K562 (cell line): ENCODE results near the gene NPM1. TPM values are rescaled to one million over a fixed set of nuclear protein-coding genes. Genes with fewer than 3 reads are reported as not detected.

ENCODE experiments used
- CBFA2T3 ChIP-seq: fragments of 450-650 bp; IDR thresholded peaks from 2 replicates; pipeline ENCODE4 v1.6.1; 2017
- CEBPG ChIP-seq, 3 experiments: fragments of 200-800 bp in 1 of 3; sonication (Bioruptor generic) in 1 of 3; sonication (generic) in 1 of 3; formaldehyde crosslinking in 1 of 3; IDR thresholded peaks in 2 of 3; conservative IDR thresholded peaks in 1 of 3; 2 replicates each; pipeline versions ENCODE4 v1.6.1 to v1.8.0; 2016 to 2022; ENCODE audit warnings: missing compliant biosample characterization in 2 of 3, missing genetic modification characterization in 2 of 3, mild to moderate bottlenecking in 1 of 3, missing genetic modification reagents in 1 of 3
- EWSR1 ChIP-seq: fragments of 450-650 bp; IDR thresholded peaks from 2 replicates; pipeline ENCODE4 v1.6.1; 2018; ENCODE audit warnings: borderline replicate concordance, mild to moderate bottlenecking, low read depth, moderate library complexity; ENCODE audit not compliant: partially characterized antibody
- GABPA ChIP-seq: fragments of 200-800 bp; sonication (Bioruptor generic); conservative IDR thresholded peaks from 2 replicates; pipeline ENCODE4 v1.6.1; 2016; ENCODE audit warnings: low read depth, missing genetic modification characterization, missing compliant biosample characterization
- GTF2A2 ChIP-seq: IDR thresholded peaks from 2 replicates; pipeline ENCODE4 v1.6.1; 2016; ENCODE audit warnings: mild to moderate bottlenecking, missing genetic modification characterization, missing compliant biosample characterization
- HIVEP1 ChIP-seq: fragments of 250-450 bp; sonication (Bioruptor Pico); IDR thresholded peaks from 2 replicates; pipeline ENCODE4 v1.4.0; 2020; ENCODE audit warnings: mild to moderate bottlenecking
- ILF3 ChIP-seq: fragments of 450-650 bp; IDR thresholded peaks from 2 replicates; pipeline ENCODE4 v1.6.1; 2018; ENCODE audit warnings: antibody characterized with exemption, mild to moderate bottlenecking, moderate library complexity, borderline replicate concordance
- JUND ChIP-seq, 2 experiments: IDR thresholded peaks; 2 replicates in 1 of 2; 3 replicates in 1 of 2; pipeline ENCODE4 v1.6.1; 2011; ENCODE audit warnings: borderline replicate concordance in 2 of 2, low read depth in 2 of 2, low read length in 2 of 2, improper control_type of control experiment in 1 of 2, missing biosample characterization in 1 of 2, missing genetic modification characterization in 1 of 2, missing genetic modification reagents in 1 of 2
- LEF1 ChIP-seq: fragments of 450-650 bp; IDR thresholded peaks from 2 replicates; pipeline ENCODE4 v1.6.1; 2016; ENCODE audit warnings: mild to moderate bottlenecking
- NR2C2 ChIP-seq, 2 experiments: fragments of 200-800 bp in 1 of 2; sonication (Bioruptor generic) in 1 of 2; sonication (generic) in 1 of 2; formaldehyde crosslinking in 1 of 2; IDR thresholded peaks; 2 replicates each; pipeline versions ENCODE4 v1.6.1 to v1.8.0; 2016 to 2022; ENCODE audit warnings: mild to moderate bottlenecking in 1 of 2, missing compliant biosample characterization in 1 of 2, missing genetic modification characterization in 1 of 2, missing genetic modification reagents in 1 of 2
- RCOR1 ChIP-seq, 2 experiments: IDR thresholded peaks; 2 replicates each; pipeline ENCODE4 v1.6.1; 2012; ENCODE audit warnings: low read depth in 2 of 2, low read length in 2 of 2, borderline replicate concordance in 1 of 2, improper control_type of control experiment in 1 of 2
- SMAD4 ChIP-seq: fragments of 250-450 bp; sonication (Bioruptor Pico); conservative IDR thresholded peaks from 2 replicates; pipeline ENCODE4 v1.8.0; 2021; ENCODE audit warnings: inconsistent platforms, mild to moderate bottlenecking, moderate library complexity
- TRIM24 ChIP-seq, 2 experiments: fragments of 450-650 bp; IDR thresholded peaks; 2 replicates each; pipeline ENCODE4 v1.6.1; 2016
- YY1 ChIP-seq, 3 experiments: IDR thresholded peaks; 2 replicates each; pipeline ENCODE4 v1.6.1; 2011; ENCODE audit warnings: low read length in 2 of 3, mild to moderate bottlenecking in 2 of 3, moderate library complexity in 2 of 3, borderline replicate concordance in 1 of 3, control low read depth in 1 of 3, low read depth in 1 of 3; ENCODE audit not compliant: insufficient read depth in 3 of 3, insufficient replicate concordance in 2 of 3, control insufficient read depth in 1 of 3, insufficient read length in 1 of 3; ENCODE audit errors: extremely low read depth in 1 of 3
- ZNF589 ChIP-seq: fragments of 200-800 bp; sonication (Bioruptor generic); IDR thresholded peaks from 2 replicates; pipeline ENCODE4 v1.6.1; 2016; ENCODE audit warnings: low read depth, missing genetic modification characterization, missing compliant biosample characterization
- ZNF75A ChIP-seq: fragments of 450-650 bp; formaldehyde crosslinking; IDR thresholded peaks from 2 replicates; pipeline ENCODE4 v1.4.0; 2020; ENCODE audit warnings: mild to moderate bottlenecking
- ZNF766 ChIP-seq: fragments of 200-800 bp; sonication (Bioruptor generic); conservative IDR thresholded peaks from 2 replicates; pipeline ENCODE4 v1.6.1; 2016; ENCODE audit warnings: missing genetic modification characterization, missing compliant biosample characterization
- polyA plus RNA-seq, 8 experiments: library from polyadenylated mRNA; depleted of rRNA in 4 of 8; stranded (reverse) in 5 of 8; unstranded in 3 of 8; fragments of >200 nt; fragmentation: Nextera tagmentation in 2 of 8; fragmentation: Illumina TruSeq in 1 of 8; extraction: Ambion mirVana in 2 of 8; extraction: Trizol in 1 of 8; gene quantifications; 2 replicates each; pipeline versions ENCODE4 v1.2.1 to v1.2.3, GENCODE V29; 2011 to 2014; ENCODE audit warnings: inconsistent platforms in 1 of 8, missing spikeins in 1 of 8
- total RNA-seq, 7 experiments: library from RNA; depleted of rRNA in 6 of 7; stranded (reverse); fragments of >200 nt in 6 of 7; fragmentation: Illumina TruSeq in 2 of 7; extraction: Trizol in 2 of 7; gene quantifications; 2 replicates each; pipeline versions ENCODE4 v1.2.1 to v1.2.3, GENCODE V29; 2011 to 2021; ENCODE audit warnings: low replicate concordance in 1 of 7
- TF ChIP-seq, protein P1 (sequence below): fragments of 200-800 bp; sonication (Bioruptor generic); IDR thresholded peaks from 2 replicates; pipeline ENCODE4 v1.6.1; 2017; ENCODE audit warnings: missing genetic modification characterization, missing compliant biosample characterization
- TF ChIP-seq, protein P2 (sequence below): fragments of 250-450 bp; sonication (Bioruptor Pico); IDR thresholded peaks from 2 replicates; pipeline ENCODE4 v1.5.0; 2020; ENCODE audit warnings: mild to moderate bottlenecking

The NPM1 gene
- total and polyA plus RNA-seq, 9 of the 15 experiments (the other 6 are each of a cell fraction or from before 2014, with no cell fraction given) = 2,438 to 6,909 (median 5,639) TPM

DNA sequence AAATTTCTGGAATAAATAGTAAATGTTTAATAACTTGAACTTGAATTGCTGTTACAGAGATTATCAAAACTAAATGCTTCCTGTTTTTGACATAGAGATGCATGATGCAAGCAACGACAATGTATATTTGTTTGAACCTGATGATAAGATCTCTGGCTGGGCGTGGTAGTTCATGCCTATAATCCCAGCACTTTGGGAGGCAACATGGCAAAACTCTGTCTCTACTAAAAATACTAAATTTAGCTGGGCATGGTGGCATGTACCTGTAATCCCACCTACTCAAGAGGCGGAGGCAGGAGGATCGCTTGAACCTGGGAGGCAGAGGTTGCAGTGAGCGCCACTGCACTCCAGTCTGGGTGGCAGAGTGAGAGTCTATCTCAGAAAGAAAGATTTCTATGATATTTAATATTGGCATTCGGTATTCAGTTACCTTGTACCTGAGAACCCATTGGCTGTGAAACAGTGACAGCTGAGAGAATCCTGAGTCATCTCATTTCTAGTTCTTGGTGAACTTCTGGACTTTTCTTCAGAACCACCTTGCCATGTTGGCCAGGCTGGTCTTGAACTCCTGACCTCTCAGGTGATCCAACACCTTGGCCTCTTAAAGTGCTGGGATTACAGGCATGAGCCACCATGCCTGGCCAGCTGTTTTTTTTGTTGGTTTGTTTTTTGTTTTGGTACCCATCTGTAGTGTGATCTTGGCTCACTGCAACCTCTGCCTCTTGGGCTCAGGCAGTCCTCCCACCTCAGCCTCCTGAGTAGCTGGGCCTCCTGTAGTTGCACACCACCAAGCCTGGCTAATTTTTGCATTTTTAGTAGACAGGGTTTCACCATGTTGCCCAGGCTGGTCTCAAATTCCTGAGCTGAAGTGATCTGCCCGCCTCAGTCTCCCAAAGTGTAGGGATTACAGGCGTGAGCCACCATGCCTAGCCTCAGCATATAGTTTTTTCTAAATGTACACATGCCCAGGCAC lies 21.8 kb downstream of the NPM1 start (continued):
- TF ChIP-seq ILF3 = no peak
- TF ChIP-seq ZNF589 (CRISPR knock-in tag) = peak; percentile 95
- TF ChIP-seq YY1 (IDR thresholded peaks at IDR 0.05; ENCODE audit: borderline replicate concordance in 1 of 3, control insufficient read depth in 1 of 3, extremely low read depth in 1 of 3, insufficient read depth in 3 of 3, insufficient read length in 1 of 3, insufficient replicate concordance in 2 of 3, low read depth in 1 of 3, low read length in 2 of 3) = no peak
- TF ChIP-seq EWSR1 = no peak
- TF ChIP-seq ZNF75A (CRISPR knock-in tag) = no peak
- TF ChIP-seq GTF2A2 (tag) = no peak
- TF ChIP-seq GABPA (tag) = peak; percentile 22; the same call in 1 of the 2 replicates
- peak; percentile 94 for TF ChIP-seq CEBPG (CRISPR knock-in tag; IDR thresholded peaks at IDR 0.05)
- TF ChIP-seq CEBPG (tag; conservative IDR thresholded peaks at IDR 0.05 in 1 of 2, IDR thresholded peaks at IDR 0.05 in 1 of 2) = peak; percentile 68 to 92
- no peak for TF ChIP-seq NR2C2 (CRISPR knock-in tag; IDR thresholded peaks at IDR 0.05)
- peak; percentile 76 for TF ChIP-seq NR2C2 (tag; IDR thresholded peaks at IDR 0.05)
- peak; percentile 69; the same call in 1 of the 2 replicates for TF ChIP-seq ZNF766 (CRISPR knock-in tag)
- no peak for TF ChIP-seq CBFA2T3
- peak; percentile 82 for TF ChIP-seq SMAD4 (CRISPR knock-in tag)
- peak; percentile 50; the same call in 1 of the 2 replicates for TF ChIP-seq LEF1
- no peak for TF ChIP-seq HIVEP1 (CRISPR knock-in tag)
- TF ChIP-seq JUND (IDR thresholded peaks at IDR 0.05; ENCODE audit: borderline replicate concordance, low read depth, low read length) = peak; percentile 60
- no peak; the same call in 2 of the 3 replicates for TF ChIP-seq JUND (tag; IDR thresholded peaks at IDR 0.05; ENCODE audit: borderline replicate concordance, low read depth, low read length)
- TF ChIP-seq, protein P1, sequence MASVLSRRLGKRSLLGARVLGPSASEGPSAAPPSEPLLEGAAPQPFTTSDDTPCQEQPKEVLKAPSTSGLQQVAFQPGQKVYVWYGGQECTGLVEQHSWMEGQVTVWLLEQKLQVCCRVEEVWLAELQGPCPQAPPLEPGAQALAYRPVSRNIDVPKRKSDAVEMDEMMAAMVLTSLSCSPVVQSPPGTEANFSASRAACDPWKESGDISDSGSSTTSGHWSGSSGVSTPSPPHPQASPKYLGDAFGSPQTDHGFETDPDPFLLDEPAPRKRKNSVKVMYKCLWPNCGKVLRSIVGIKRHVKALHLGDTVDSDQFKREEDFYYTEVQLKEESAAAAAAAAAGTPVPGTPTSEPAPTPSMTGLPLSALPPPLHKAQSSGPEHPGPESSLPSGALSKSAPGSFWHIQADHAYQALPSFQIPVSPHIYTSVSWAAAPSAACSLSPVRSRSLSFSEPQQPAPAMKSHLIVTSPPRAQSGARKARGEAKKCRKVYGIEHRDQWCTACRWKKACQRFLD (CRISPR knock-in tag) = peak; percentile 83; the same call in 1 of the 2 replicates
- peak; percentile 45 to 56; a peak in 2 of 4 replicates for TF ChIP-seq TRIM24 (IDR thresholded peaks at IDR 0.05)
- 0 out of 4 replicates have a peak, but pooled peaks of 1 of the 2 experiments have one; percentile 35 for TF ChIP-seq RCOR1 (IDR thresholded peaks at IDR 0.05; ENCODE audit: borderline replicate concordance in 1 of 2, low read depth in 2 of 2, low read length in 2 of 2)
- TF ChIP-seq, protein P2, sequence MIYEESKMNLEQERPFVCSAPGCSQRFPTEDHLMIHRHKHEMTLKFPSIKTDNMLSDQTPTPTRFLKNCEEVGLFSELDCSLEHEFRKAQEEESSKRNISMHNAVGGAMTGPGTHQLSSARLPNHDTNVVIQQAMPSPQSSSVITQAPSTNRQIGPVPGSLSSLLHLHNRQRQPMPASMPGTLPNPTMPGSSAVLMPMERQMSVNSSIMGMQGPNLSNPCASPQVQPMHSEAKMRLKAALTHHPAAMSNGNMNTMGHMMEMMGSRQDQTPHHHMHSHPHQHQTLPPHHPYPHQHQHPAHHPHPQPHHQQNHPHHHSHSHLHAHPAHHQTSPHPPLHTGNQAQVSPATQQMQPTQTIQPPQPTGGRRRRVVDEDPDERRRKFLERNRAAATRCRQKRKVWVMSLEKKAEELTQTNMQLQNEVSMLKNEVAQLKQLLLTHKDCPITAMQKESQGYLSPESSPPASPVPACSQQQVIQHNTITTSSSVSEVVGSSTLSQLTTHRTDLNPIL = no peak
